ENCODE measurements around the gene SLC17A5.

DNA sequence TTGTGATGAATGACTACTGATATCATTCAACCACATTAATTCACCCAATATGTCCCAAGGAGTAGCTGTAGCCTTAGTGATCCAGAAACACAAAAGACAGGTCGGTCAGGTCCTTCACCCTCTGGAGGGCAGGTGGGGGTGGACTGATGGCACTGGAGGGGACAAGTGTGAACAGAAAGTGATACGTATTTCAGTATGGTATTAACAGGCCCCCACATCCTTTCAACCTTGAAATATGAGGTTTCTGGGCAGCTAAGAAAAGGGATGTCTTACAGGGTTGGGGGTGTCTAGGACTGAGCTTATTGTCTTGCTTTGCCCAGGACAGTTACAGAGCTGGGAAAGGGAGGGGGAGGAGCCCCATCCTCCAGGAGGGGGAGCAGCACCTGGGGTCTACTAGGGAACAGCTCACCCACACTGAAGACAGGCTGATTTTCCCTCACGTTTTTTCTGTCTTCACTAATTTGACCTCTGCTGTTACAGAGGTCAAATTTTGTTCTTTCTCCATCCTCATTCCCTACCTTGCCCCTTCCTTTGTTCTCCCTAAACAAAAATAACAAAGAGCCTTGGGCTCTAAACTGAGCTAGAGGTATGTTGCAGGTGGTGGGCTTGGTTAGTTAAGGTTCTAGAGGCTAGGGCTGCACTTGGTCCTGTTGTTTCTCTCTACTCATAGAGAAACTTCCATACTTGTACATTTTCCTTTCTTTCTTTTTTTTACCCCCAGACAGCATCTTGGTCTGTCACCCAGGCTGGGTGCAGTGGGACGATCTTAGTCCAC, 95.0 kb downstream of the SLC17A5 start:
- TF ChIP-seq POLR2AphosphoS2 (IDR thresholded peaks at IDR 0.05; ENCODE audit: low read depth, low read length) (no peak), HDAC2 (IDR thresholded peaks at IDR 0.05) (no peak), CBX3 (IDR thresholded peaks at IDR 0.05; ENCODE audit: borderline replicate concordance, low read depth) (no peak), SIN3A (IDR thresholded peaks at IDR 0.05; ENCODE audit: low read depth, low read length) (no peak), MYC (IDR thresholded peaks at IDR 0.05; ENCODE audit: insufficient read depth, insufficient read length, insufficient replicate concordance, low read length, severe bottlenecking) (no peak), KDM1A (IDR thresholded peaks at IDR 0.05; ENCODE audit: borderline replicate concordance) (no peak), TAF1 (IDR thresholded peaks at IDR 0.05; ENCODE audit: borderline replicate concordance, low read depth, low read length) (no peak), NFXL1 (IDR thresholded peaks at IDR 0.05; ENCODE audit: borderline replicate concordance) (no peak), SRF (IDR thresholded peaks at IDR 0.05; ENCODE audit: low read depth in 2 of 2, low read length in 2 of 2) (no peak), CREB1 (IDR thresholded peaks at IDR 0.05; ENCODE audit: low read depth) (no peak)
- TF ChIP-seq, protein P1, sequence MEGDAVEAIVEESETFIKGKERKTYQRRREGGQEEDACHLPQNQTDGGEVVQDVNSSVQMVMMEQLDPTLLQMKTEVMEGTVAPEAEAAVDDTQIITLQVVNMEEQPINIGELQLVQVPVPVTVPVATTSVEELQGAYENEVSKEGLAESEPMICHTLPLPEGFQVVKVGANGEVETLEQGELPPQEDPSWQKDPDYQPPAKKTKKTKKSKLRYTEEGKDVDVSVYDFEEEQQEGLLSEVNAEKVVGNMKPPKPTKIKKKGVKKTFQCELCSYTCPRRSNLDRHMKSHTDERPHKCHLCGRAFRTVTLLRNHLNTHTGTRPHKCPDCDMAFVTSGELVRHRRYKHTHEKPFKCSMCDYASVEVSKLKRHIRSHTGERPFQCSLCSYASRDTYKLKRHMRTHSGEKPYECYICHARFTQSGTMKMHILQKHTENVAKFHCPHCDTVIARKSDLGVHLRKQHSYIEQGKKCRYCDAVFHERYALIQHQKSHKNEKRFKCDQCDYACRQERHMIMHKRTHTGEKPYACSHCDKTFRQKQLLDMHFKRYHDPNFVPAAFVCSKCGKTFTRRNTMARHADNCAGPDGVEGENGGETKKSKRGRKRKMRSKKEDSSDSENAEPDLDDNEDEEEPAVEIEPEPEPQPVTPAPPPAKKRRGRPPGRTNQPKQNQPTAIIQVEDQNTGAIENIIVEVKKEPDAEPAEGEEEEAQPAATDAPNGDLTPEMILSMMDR (IDR thresholded peaks at IDR 0.05 in 2 of 3, conservative IDR thresholded peaks at IDR 0.05 in 1 of 3; ENCODE audit: control insufficient read depth in 2 of 3, extremely low read depth in 1 of 3, insufficient read depth in 1 of 3, low read depth in 3 of 3, low read length in 3 of 3), result no peak
